Right lobe of liver (tissue), 4 donors: ENCODE data around the gene LZIC.

Source experiments
- CTCF ChIP-seq, 4 donors: fragments of 200-600 bp in 3 of 4; fragments of 450-650 bp in 1 of 4; IDR thresholded peaks; one replicate each; pipeline versions ENCODE4 v1.5.1 to v1.8.0; 2016 to 2022; ENCODE audit warnings: antibody characterized with exemption in 4 of 4, mild to moderate bottlenecking in 2 of 4
- POLR2A ChIP-seq: fragments of 450-650 bp; IDR thresholded peaks from one replicate; pipeline ENCODE4 v1.6.1; 2017; ENCODE audit warnings: antibody characterized with exemption, mild to moderate bottlenecking
- donor health status: DM: no; HTN: no; CAD: no.
- donor health status: DM: no; HTN: no; CAD: no.
- donor health status: DM: no; HTN: yes; CAD: no.

GRCh38 chr1:9922342-9922741 lies 20.8 kb downstream of the LZIC start:
- TF ChIP-seq CTCF (IDR thresholded peaks at IDR 0.05) (no peak), POLR2A (no peak)
